HepG2 (cell line): ENCODE measurements around the gene PRDX3. TPM values are rescaled to one million over a fixed set of nuclear protein-coding genes. Genes with fewer than 3 reads are reported as not detected.

Source experiments
- ATF4 ChIP-seq, 2 experiments: fragments of 450-650 bp in 1 of 2; sonication (generic) in 1 of 2; formaldehyde crosslinking; IDR thresholded peaks; 2 replicates each; pipeline versions ENCODE4 v1.5.0 to v1.8.0; 2020 to 2022; ENCODE audit warnings: mild to moderate bottlenecking in 1 of 2, missing genetic modification reagents in 1 of 2
- CREB3 ChIP-seq: sonication (generic); formaldehyde crosslinking; IDR thresholded peaks from 2 replicates; pipeline ENCODE4 v1.5.0; 2020; ENCODE audit warnings: missing genetic modification reagents
- FOXP1 ChIP-seq, 2 experiments: fragments of 450-650 bp in 1 of 2; IDR thresholded peaks; 2 replicates each; pipeline ENCODE4 v1.6.1; 2017 to 2018; ENCODE audit warnings: antibody characterized with exemption in 1 of 2
- HDAC2 ChIP-seq: sonication (generic); formaldehyde crosslinking; IDR thresholded peaks from 2 replicates; pipeline ENCODE4 v1.4.0; 2020; ENCODE audit warnings: missing genetic modification reagents
- HOXA9 ChIP-seq: sonication (generic); formaldehyde crosslinking; IDR thresholded peaks from 2 replicates; pipeline ENCODE4 v1.8.1; 2022; ENCODE audit warnings: missing genetic modification reagents, mild to moderate bottlenecking, moderate library complexity, borderline replicate concordance
- MAX ChIP-seq: IDR thresholded peaks from 2 replicates; pipeline ENCODE4 v1.6.1; 2012; ENCODE audit warnings: inconsistent platforms
- NCOA2 ChIP-seq: sonication (generic); formaldehyde crosslinking; IDR thresholded peaks from 2 replicates; pipeline ENCODE4 v1.8.0; 2022; ENCODE audit warnings: inconsistent platforms
- PBX3 ChIP-seq: sonication (generic); formaldehyde crosslinking; IDR thresholded peaks from 2 replicates; pipeline ENCODE4 v1.8.1; 2023; ENCODE audit warnings: missing genetic modification reagents, inconsistent platforms, borderline replicate concordance
- RARG ChIP-seq: sonication (generic); formaldehyde crosslinking; IDR thresholded peaks from 2 replicates; pipeline ENCODE4 v1.4.0; 2020; ENCODE audit warnings: low read depth, mild to moderate bottlenecking, missing genetic modification reagents
- RBAK ChIP-seq: sonication (generic); formaldehyde crosslinking; IDR thresholded peaks from 2 replicates; pipeline ENCODE4 v1.5.1; 2020; ENCODE audit warnings: mild to moderate bottlenecking, missing genetic modification reagents
- RFX3 ChIP-seq: IDR thresholded peaks from 2 replicates; pipeline ENCODE4 v1.6.1; 2016; ENCODE audit warnings: missing biosample characterization, missing genetic modification reagents
- ZBTB40 ChIP-seq, 2 experiments: fragments of 450-650 bp in 1 of 2; sonication (generic) in 1 of 2; formaldehyde crosslinking in 1 of 2; IDR thresholded peaks; 2 replicates each; pipeline versions ENCODE4 v1.6.1 to v1.8.0; 2016 to 2022; ENCODE audit warnings: antibody characterized with exemption in 1 of 2, mild to moderate bottlenecking in 1 of 2, missing genetic modification reagents in 1 of 2
- ZBTB43 ChIP-seq: sonication (generic); formaldehyde crosslinking; conservative IDR thresholded peaks from 2 replicates; pipeline ENCODE4 v1.4.0; 2020; ENCODE audit warnings: missing genetic modification reagents
- ZFP1 ChIP-seq: IDR thresholded peaks from 2 replicates; pipeline ENCODE4 v1.6.1; 2016
- ZNF260 ChIP-seq: sonication (generic); formaldehyde crosslinking; IDR thresholded peaks from 2 replicates; pipeline ENCODE4 v1.4.0; 2020; ENCODE audit warnings: missing genetic modification reagents, low read depth, mild to moderate bottlenecking, borderline replicate concordance
- ZNF703 ChIP-seq: sonication (generic); formaldehyde crosslinking; IDR thresholded peaks from 2 replicates; pipeline ENCODE4 v1.5.1; 2020; ENCODE audit warnings: missing genetic modification reagents, mild to moderate bottlenecking, moderate library complexity, borderline replicate concordance
- polyA plus RNA-seq, 8 experiments: library from polyadenylated mRNA; depleted of rRNA in 3 of 8; stranded (reverse) in 7 of 8; unstranded in 1 of 8; fragments of >200 nt; fragmentation: Illumina TruSeq in 4 of 8; extraction: Trizol in 4 of 8; gene quantifications; 2 replicates each; pipeline versions ENCODE4 v1.2.1 to v1.2.3, GENCODE V29; 2011 to 2016; ENCODE audit warnings: low read depth in 4 of 8, missing spikeins in 1 of 8, mixed read lengths in 1 of 8; ENCODE audit not compliant: insufficient read depth in 1 of 8
- total RNA-seq, 5 experiments: library from RNA; depleted of rRNA; stranded (reverse); fragments of >200 nt; fragmentation: Illumina TruSeq; extraction: Trizol; gene quantifications; 2 replicates each; pipeline ENCODE4 v1.2.3, GENCODE V29; 2016; ENCODE audit warnings: low read depth in 1 of 5

Gene PRDX3
- total and polyA plus RNA-seq, 2 of the 13 experiments (the other 11 are each of a cell fraction or from before 2014, with no cell fraction given): 407 to 565 TPM

- TF ChIP-seq ZBTB40 (IDR thresholded peaks at IDR 0.05) (peak; percentile 73), ZBTB40 (CRISPR knock-in tag; IDR thresholded peaks at IDR 0.05) (peak; percentile 98), FOXP1 (IDR thresholded peaks at IDR 0.05) (peak; percentile 46; the same call in 1 of the 2 replicates), FOXP1 (CRISPR knock-in tag; IDR thresholded peaks at IDR 0.05) (peak; percentile 94), NCOA2 (CRISPR knock-in tag) (peak; percentile 95), CREB3 (CRISPR knock-in tag) (no peak), ZBTB43 (CRISPR knock-in tag) (peak; percentile 95), RARG (CRISPR knock-in tag) (no peak), HOXA9 (CRISPR knock-in tag) (no peak), PBX3 (CRISPR knock-in tag) (no peak), RFX3 (CRISPR knock-in tag) (no peak), HDAC2 (CRISPR knock-in tag) (peak; percentile 89), ATF4 (CRISPR knock-in tag; IDR thresholded peaks at IDR 0.05) (peak in 1 of 2 experiments; percentile 88; a peak in 2 of 4 replicates), RBAK (CRISPR knock-in tag) (no peak), ZNF703 (peak; percentile 63; the same call in 1 of the 2 replicates), ZFP1 (CRISPR knock-in tag) (0 out of 2 replicates have a peak, but pooled peaks have one; percentile 52), MAX (peak; percentile 31), ZNF260 (CRISPR knock-in tag) (no peak)
Measured at GRCh38 chr10:119120413-119120867, 58.2 kb downstream of the PRDX3 start (continued).
